OCI-LY7 (cell line): ENCODE data around the gene XRCC4. TPM values are rescaled to one million over a fixed set of nuclear protein-coding genes. Genes with fewer than 3 reads are reported as not detected.

ENCODE experiments used
- BruUV-seq: library from RNA; stranded (reverse); fragments of 400-500 nt; replicated peaks from 2 replicates; lab custom pipeline; 2021; lab: Mats Ljungman, UMichigan
- CTCF ChIA-PET: fragments of 300-600 bp; sonication (Branson Sonifier 250); formaldehyde crosslinking; loops from one replicate; lab custom pipeline; 2022; ENCODE audit warnings: antibody characterized with exemption; ENCODE audit not compliant: unreplicated experiment; lab: Charles Lee
- POLR2A ChIA-PET: fragments of 300-600 bp; sonication (Branson Sonifier 250); formaldehyde crosslinking; loops from one replicate; lab custom pipeline; 2022; ENCODE audit warnings: antibody characterized with exemption; lab: Charles Lee
- DNase-seq: peaks from one replicate; pipeline ENCODE4 v3.0.0-alpha.2; 2015; ENCODE audit warnings: low spot score
- H2AFZ ChIP-seq: fragments of 200-600 bp; sonication (generic), shearing (Covaris generic); 2 replicates; pipeline ENCODE4 v1.6.1; 2014; ENCODE audit warnings: mild to moderate bottlenecking, antibody characterized with exemption, low read length, moderate library complexity
- H3K27ac ChIP-seq: fragments of 200-600 bp; sonication (generic); 2 replicates; pipeline ENCODE4 v1.5.1; 2014; ENCODE audit warnings: mixed run types, low read depth, mild to moderate bottlenecking, moderate library complexity, low read length, inconsistent platforms; ENCODE audit not compliant: poor library complexity, severe bottlenecking
- H3K36me3 ChIP-seq: fragments of 200-600 bp; sonication (generic); 2 replicates; pipeline ENCODE4 v1.6.1; 2014; ENCODE audit warnings: mild to moderate bottlenecking, antibody characterized with exemption, low read length, moderate library complexity, mixed read lengths; ENCODE audit not compliant: insufficient read depth
- H3K4me1 ChIP-seq: fragments of 200-600 bp; sonication (generic); 2 replicates; pipeline ENCODE4 v1.5.1; 2014; ENCODE audit warnings: mild to moderate bottlenecking, low read length; ENCODE audit not compliant: insufficient read depth, poor library complexity, severe bottlenecking
- H3K4me2 ChIP-seq: fragments of 200-600 bp; sonication (generic); 2 replicates; pipeline ENCODE4 v1.6.1; 2014; ENCODE audit warnings: mild to moderate bottlenecking, low read length
- H3K4me3 ChIP-seq: fragments of 200-600 bp; sonication (generic); 2 replicates; pipeline ENCODE4 v1.5.1; 2014; ENCODE audit warnings: mild to moderate bottlenecking, low read depth, low read length; ENCODE audit not compliant: poor library complexity, severe bottlenecking
- H3K79me2 ChIP-seq: fragments of 200-600 bp; sonication (generic); 2 replicates; pipeline ENCODE4 v1.6.1; 2016; ENCODE audit warnings: low read depth, mild to moderate bottlenecking, low read length, moderate library complexity, mixed read lengths; ENCODE audit not compliant: insufficient read depth
- H3K9me2 ChIP-seq: fragments of 200-600 bp; sonication (generic); 2 replicates; pipeline ENCODE4 v1.6.1; 2016; ENCODE audit warnings: mild to moderate bottlenecking, low read length, mixed read lengths; ENCODE audit not compliant: insufficient read depth
- H3K9me3 ChIP-seq: fragments of 200-600 bp; sonication (generic); 2 replicates; pipeline ENCODE4 v1.6.1; 2014; ENCODE audit warnings: mild to moderate bottlenecking, mixed run types, low read length, mixed read lengths
- H4K20me1 ChIP-seq: fragments of 200-600 bp; sonication (generic); 2 replicates; pipeline ENCODE4 v1.6.1; 2014; ENCODE audit warnings: mild to moderate bottlenecking, antibody characterized with exemption, low read length, moderate library complexity, mixed read lengths; ENCODE audit not compliant: insufficient read depth
- CTCF ChIP-seq: fragments of 200-600 bp; sonication (generic); conservative IDR thresholded peaks from 2 replicates; pipeline ENCODE4 v1.5.1; 2014; ENCODE audit warnings: mild to moderate bottlenecking, antibody characterized with exemption, low read length, moderate library complexity, mixed read lengths
- EZH2phosphoT487 ChIP-seq: fragments of 200-600 bp; sonication (generic); IDR thresholded peaks from 2 replicates; pipeline ENCODE4 v1.6.1; 2018; ENCODE audit warnings: low read depth, borderline replicate concordance, mild to moderate bottlenecking, mixed run types, antibody characterized with exemption, low read length, moderate library complexity, mixed read lengths
- intact Hi-C: fragments of 100-400 bp; cut with micrococcal nuclease; formaldehyde crosslinking; loops from one replicate; pipeline ENCODE4 v1.10.0; 2022; ENCODE audit not compliant: unreplicated experiment
- total RNA-seq, 2 experiments: library from RNA; depleted of rRNA in 1 of 2; stranded (reverse); fragments of >200 nt in 1 of 2; shearing (Covaris generic) in 1 of 2; gene quantifications; 2 replicates each; pipeline ENCODE4 v1.2.3, GENCODE V29; 2014 to 2022

XRCC4 gene
- total RNA-seq, 2 experiments from 2014 or later = 14.5 to 23.3 TPM

- intact Hi-C loops = no loop called here
- no TSS peak for BruUV-seq
- H3K27ac ChIP-seq = no peak overlapping the region
- no peaks in the 10 kb centered on the region for H3K79me2 ChIP-seq
- H3K4me3 ChIP-seq = no peak overlapping the region
- CTCF ChIA-PET = no interaction called here
- TF ChIP-seq EZH2phosphoT487 (no peak), CTCF (no peak)
- no peaks in the 10 kb centered on the region for H3K4me1 ChIP-seq
- H3K36me3 ChIP-seq = no peaks in the 10 kb centered on the region
- no peak for DNase-seq
- no peaks in the 10 kb centered on the region for H4K20me1 ChIP-seq
- H3K9me3 ChIP-seq = no peaks in the 10 kb centered on the region
- POLR2A ChIA-PET = interaction anchor here (0.6 kb wide), 2 partner anchors 19 to 506 kb away, joined by 3 to 4 read pairs; no protein-coding TSS in a partner anchor
- no peak overlapping the region for H3K4me2 ChIP-seq
- H3K9me2 ChIP-seq = no peaks in the 10 kb centered on the region
- H2AFZ ChIP-seq = no peak overlapping the region
These were observed 322.9 kb downstream of the XRCC4 start for GRCh38 chr5:83400241-83400640.

- Histone ChIP-seq H3K4me1 (no peaks in the 10 kb centered on the region), H3K9me3 (no peaks in the 10 kb centered on the region), H2AFZ (no peak overlapping the region), H3K4me2 (no peak overlapping the region), H3K79me2 (no peaks in the 10 kb centered on the region), H3K4me3 (no peak overlapping the region), H3K9me2 (no peaks in the 10 kb centered on the region), H4K20me1 (no peaks in the 10 kb centered on the region), H3K36me3 (no peaks in the 10 kb centered on the region), H3K27ac (no peak overlapping the region)
- POLR2A ChIA-PET = interaction anchor here (0.6 kb wide), 1 partner anchor 20 kb away, joined by 3 read pairs; no protein-coding TSS in a partner anchor
- BruUV-seq = no TSS peak
- DNase-seq = no peak
- CTCF ChIA-PET = no interaction called here
- no peak for TF ChIP-seq CTCF
- no peak for TF ChIP-seq EZH2phosphoT487
- intact Hi-C loops = no loop called here
These were observed 323.4 kb downstream of the XRCC4 start for GRCh38 chr5:83400701-83401100.

- H3K4me3 ChIP-seq = no peak overlapping the region
- H2AFZ ChIP-seq = no peak overlapping the region
- ChIA-PET CTCF (no interaction called here), POLR2A (no interaction called here)
- no peaks in the 10 kb centered on the region for H3K9me3 ChIP-seq
- no peak overlapping the region for H3K4me2 ChIP-seq
- H4K20me1 ChIP-seq = no peaks in the 10 kb centered on the region
- BruUV-seq = no TSS peak
- intact Hi-C loops = no loop called here
- H3K36me3 ChIP-seq = no peaks in the 10 kb centered on the region
- TF ChIP-seq CTCF = no peak
- TF ChIP-seq EZH2phosphoT487 = no peak
- no peaks in the 10 kb centered on the region for H3K9me2 ChIP-seq
- no peaks in the 10 kb centered on the region for H3K79me2 ChIP-seq
- no peak overlapping the region for H3K27ac ChIP-seq
- DNase-seq = no peak
- H3K4me1 ChIP-seq = no peaks in the 10 kb centered on the region
These were observed 323.9 kb downstream of the XRCC4 start for GRCh38 chr5:83401122-83401731.
